Suprapubic skin (tissue), 4 donors: ENCODE data around the gene CNTROB. TPM values are rescaled to one million over a fixed set of nuclear protein-coding genes. Genes with fewer than 3 reads are reported as not detected.

ENCODE experiments used
- DNase-seq, 2 donors: peaks; one replicate each; pipeline ENCODE4 v3.0.0-alpha.2; 2019; ENCODE audit warnings: low spot score in 2 of 2
- H3K27ac ChIP-seq: fragments of 200-600 bp; sonication (generic); one replicate; pipeline ENCODE4 v1.5.1; 2019
- H3K27me3 ChIP-seq: fragments of 200-600 bp; sonication (generic); one replicate; pipeline ENCODE4 v1.5.1; 2019
- H3K36me3 ChIP-seq: fragments of 200-600 bp; sonication (generic); one replicate; pipeline ENCODE4 v1.5.1; 2019
- H3K4me1 ChIP-seq: fragments of 200-600 bp; sonication (generic); one replicate; pipeline ENCODE4 v1.5.1; 2019
- H3K4me3 ChIP-seq: fragments of 200-600 bp; sonication (generic); one replicate; pipeline ENCODE4 v1.5.1; 2019; ENCODE audit warnings: mild to moderate bottlenecking
- H3K9me3 ChIP-seq: fragments of 200-600 bp; sonication (generic); one replicate; pipeline ENCODE4 v1.5.1; 2019
- EP300 ChIP-seq: sonication (generic); formaldehyde crosslinking; IDR thresholded peaks from one replicate; pipeline ENCODE4 v1.6.1; 2017; ENCODE audit warnings: antibody characterized with exemption
- POLR2A ChIP-seq, 2 donors: fragments of 450-650 bp; IDR thresholded peaks; one replicate each; pipeline ENCODE4 v1.6.1; 2017; ENCODE audit warnings: antibody characterized with exemption in 2 of 2, mild to moderate bottlenecking in 2 of 2, moderate library complexity in 2 of 2
- POLR2AphosphoS5 ChIP-seq, 3 donors: sonication (generic); formaldehyde crosslinking; IDR thresholded peaks; one replicate each; pipeline ENCODE4 v1.6.1; 2017; ENCODE audit warnings: antibody characterized with exemption in 3 of 3
- WGBS: methylation state at CpG from one replicate; pipeline ENCODE4 v1.1.5; 2018; 5-methylcytosine and 5-hydroxymethylcytosine counted together
- total RNA-seq, 4 donors: library from RNA; depleted of rRNA; stranded (reverse); fragments of >200 nt; gene quantifications; one replicate each; pipeline ENCODE4 v1.1.0, GENCODE V29; 2016
- TF ChIP-seq, protein P1 (sequence below), 2 donors: fragments of 200-600 bp in 1 of 2; fragments of 450-650 bp in 1 of 2; sonication (generic) in 1 of 2; IDR thresholded peaks; one replicate each; pipeline ENCODE4 v1.5.1; 2016 to 2019; ENCODE audit warnings: antibody characterized with exemption in 2 of 2, mild to moderate bottlenecking in 1 of 2, moderate library complexity in 1 of 2

The CNTROB gene
- total RNA-seq, 4 donors from 2014 or later, result 23.7 to 57.0 (median 30.8) TPM

DNA sequence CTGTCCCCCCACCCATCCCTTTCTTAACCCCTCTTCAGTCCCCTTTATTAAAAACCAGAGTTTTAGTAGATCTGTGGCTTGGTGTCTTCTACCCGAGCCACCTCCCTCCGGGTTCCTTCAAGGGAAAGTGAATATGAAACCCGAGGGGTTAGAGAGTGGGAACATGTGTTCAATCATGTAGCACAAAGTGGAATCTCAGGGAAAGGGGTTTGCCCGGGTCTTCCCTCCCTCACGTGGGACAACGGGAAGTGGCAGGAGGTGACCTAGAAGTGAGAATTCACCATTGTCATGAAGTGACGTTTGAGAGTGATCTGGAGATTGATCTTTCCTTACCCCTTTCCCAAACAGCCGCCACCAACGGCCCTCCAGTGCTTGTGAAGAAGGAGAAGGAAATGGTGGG is 20.9 kb upstream of the CNTROB start:
- Histone ChIP-seq H3K4me1 (peaks cover 26% of the 10 kb centered on the region), H3K4me3 (no peak overlapping the region), H3K27ac (no peak overlapping the region), H3K9me3 (no peaks in the 10 kb centered on the region), H3K36me3 (peaks cover 62% of the 10 kb centered on the region), H3K27me3 (no peaks in the 10 kb centered on the region)
- DNase-seq, result no peak
- WGBS, result 70% methylated on average over 9 of the region's 9 CpGs
- TF ChIP-seq POLR2AphosphoS5 (IDR thresholded peaks at IDR 0.05) (no peak), EP300 (no peak), POLR2A (IDR thresholded peaks at IDR 0.05) (no peak)

DNA sequence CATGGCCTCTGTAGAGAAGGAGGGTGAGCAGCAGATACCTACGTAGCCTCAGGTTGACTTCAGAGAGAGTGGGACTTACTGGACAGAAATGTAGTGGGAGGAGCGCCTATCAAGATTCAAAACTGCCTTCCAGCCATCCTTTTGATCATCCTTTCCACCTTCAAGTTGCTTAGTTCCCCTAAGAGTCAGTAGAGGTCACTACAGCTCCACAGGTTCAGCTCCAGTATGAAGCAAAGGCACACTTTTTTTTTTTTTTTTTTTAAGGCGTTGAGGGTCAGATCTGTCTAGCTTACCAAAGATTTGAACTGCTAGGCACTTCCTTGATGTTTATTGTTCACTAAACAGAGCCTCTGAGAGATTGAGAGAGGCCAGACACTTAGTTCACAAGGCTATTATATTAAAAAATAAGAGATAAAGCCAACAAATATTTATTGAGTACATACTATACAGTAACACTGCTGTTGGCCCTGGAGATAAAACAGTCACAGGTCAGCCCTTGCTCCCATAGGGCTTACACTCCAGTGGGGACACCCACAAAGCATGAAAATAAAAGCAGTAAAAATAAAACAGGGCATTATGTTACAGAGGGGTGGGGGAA is 19.0 kb upstream of the CNTROB start:
- Histone ChIP-seq H3K4me1 (peaks cover 37% of the 10 kb centered on the region), H3K4me3 (no peak overlapping the region), H3K36me3 (peaks cover 43% of the 10 kb centered on the region), H3K27me3 (no peaks in the 10 kb centered on the region), H3K9me3 (no peaks in the 10 kb centered on the region), H3K27ac (no peak overlapping the region)
- DNase-seq, result no peak
- 28% methylated on average over 3 of the region's 3 CpGs for WGBS
- TF ChIP-seq POLR2A (IDR thresholded peaks at IDR 0.05), result no peak
- no peak for TF ChIP-seq EP300
- TF ChIP-seq, protein P1, sequence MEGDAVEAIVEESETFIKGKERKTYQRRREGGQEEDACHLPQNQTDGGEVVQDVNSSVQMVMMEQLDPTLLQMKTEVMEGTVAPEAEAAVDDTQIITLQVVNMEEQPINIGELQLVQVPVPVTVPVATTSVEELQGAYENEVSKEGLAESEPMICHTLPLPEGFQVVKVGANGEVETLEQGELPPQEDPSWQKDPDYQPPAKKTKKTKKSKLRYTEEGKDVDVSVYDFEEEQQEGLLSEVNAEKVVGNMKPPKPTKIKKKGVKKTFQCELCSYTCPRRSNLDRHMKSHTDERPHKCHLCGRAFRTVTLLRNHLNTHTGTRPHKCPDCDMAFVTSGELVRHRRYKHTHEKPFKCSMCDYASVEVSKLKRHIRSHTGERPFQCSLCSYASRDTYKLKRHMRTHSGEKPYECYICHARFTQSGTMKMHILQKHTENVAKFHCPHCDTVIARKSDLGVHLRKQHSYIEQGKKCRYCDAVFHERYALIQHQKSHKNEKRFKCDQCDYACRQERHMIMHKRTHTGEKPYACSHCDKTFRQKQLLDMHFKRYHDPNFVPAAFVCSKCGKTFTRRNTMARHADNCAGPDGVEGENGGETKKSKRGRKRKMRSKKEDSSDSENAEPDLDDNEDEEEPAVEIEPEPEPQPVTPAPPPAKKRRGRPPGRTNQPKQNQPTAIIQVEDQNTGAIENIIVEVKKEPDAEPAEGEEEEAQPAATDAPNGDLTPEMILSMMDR (IDR thresholded peaks at IDR 0.05), result peak; percentile 64 to 68
- no peak for TF ChIP-seq POLR2AphosphoS5 (IDR thresholded peaks at IDR 0.05)

DNA sequence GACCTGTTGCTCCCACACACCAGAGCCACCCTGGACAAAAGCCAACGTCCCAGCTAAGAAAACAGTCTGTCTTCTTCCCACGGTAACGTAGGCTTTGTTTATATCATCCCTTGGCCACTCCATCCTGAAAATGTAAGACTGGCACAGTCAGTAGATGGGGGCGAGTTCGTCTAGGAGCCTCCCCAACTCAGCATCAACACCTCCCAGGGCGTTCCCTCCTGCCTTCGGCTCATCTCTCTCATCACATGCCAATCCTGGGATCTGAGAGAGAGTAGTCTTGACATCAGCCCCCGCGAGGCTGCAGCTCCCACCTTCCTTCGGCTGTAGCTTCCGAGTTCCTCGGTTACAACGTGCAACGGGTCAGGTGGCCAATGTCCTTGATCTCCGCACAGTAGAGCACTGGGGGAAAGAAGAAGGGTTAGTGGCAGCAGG is 16.8 kb upstream of the CNTROB start:
- Histone ChIP-seq H3K4me1 (peaks cover 37% of the 10 kb centered on the region), H3K27ac (peak overlapping the region; percentile 97), H3K9me3 (no peaks in the 10 kb centered on the region), H3K4me3 (peak overlapping the region; percentile 63), H3K27me3 (no peaks in the 10 kb centered on the region), H3K36me3 (peaks cover 21% of the 10 kb centered on the region)
- no peak for DNase-seq
- peak in 1 of 3 donors; percentile 13 for TF ChIP-seq POLR2AphosphoS5 (IDR thresholded peaks at IDR 0.05)
- TF ChIP-seq, protein P1 (IDR thresholded peaks at IDR 0.05), result no peak
- 0% methylated on average over 15 of the region's 15 CpGs for WGBS

DNA sequence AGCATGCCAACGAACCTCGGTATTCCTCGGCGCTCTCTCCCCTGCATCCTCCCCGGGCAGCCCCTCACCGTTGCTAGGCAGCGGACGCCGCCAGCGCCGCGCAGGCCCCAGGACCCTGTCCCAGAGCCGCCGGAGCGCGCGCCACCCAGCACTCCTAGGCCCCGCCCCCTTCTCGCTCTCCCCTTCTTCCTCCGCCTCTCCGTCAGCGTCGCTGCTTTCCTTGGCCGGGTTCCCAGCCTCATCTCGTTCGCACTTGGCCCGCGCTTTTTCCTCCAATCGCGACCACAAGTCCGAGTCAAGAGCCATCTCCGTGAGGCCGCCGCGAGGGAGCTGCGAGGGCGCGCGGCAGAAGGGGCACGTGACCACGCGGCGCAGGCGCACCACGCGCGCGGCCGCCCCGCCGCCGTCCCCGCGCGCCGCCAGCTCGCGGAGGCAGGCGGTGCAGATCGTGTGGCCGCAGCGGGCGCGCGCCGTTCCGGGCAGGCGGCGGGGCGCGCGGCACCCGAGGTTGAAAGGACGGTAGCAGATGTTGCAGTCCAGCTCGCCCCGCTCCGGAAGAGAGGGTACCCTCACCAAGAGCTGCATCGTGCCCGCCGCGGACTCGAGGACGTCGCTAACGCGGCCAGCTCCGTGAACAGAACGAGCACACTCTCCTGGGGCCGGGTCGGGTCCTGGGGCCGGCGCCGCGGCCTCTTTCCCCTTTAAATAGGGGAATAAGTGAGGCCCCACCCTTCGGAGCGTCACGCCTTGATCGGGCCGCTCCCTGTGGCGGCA is 16.2 kb upstream of the CNTROB start, which contains the start of gene RNF227:
RNF227 (minus strand) TSS at position 679 of the 774 bp plus-strand sequence; CDS start at position 585, 94 bp downstream.
- peak within 1 kb of the TSS; percentile 97 for H3K27ac ChIP-seq
- peak; percentile 94 to 96 for DNase-seq
- WGBS, result under 1% methylated on average over 27 of the region's 100 CpGs

DNA sequence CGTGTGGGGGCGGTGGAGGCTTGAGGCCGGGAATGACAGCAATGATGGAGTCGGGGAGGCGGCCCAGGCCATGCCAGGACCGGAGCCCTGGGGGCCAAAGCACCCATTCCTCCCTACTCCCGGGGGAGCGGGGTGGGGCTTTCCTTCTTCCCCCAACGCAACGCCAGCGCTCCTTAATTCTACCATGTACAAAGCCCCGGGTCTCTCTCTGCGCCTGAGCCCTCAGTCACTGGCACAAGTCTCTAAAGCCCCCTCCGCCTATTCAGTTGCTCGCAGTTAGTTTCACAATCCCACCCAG is 15.7 kb upstream of the CNTROB start:
- Histone ChIP-seq H3K27me3 (no peaks in the 10 kb centered on the region), H3K27ac (peak overlapping the region; percentile 97), H3K4me3 (peak overlapping the region; percentile 63), H3K4me1 (peaks cover 37% of the 10 kb centered on the region), H3K9me3 (no peaks in the 10 kb centered on the region), H3K36me3 (peaks cover 10% of the 10 kb centered on the region)
- TF ChIP-seq POLR2A (IDR thresholded peaks at IDR 0.05), result no peak
- no peak for TF ChIP-seq POLR2AphosphoS5 (IDR thresholded peaks at IDR 0.05)
- TF ChIP-seq, protein P1 (IDR thresholded peaks at IDR 0.05), result no peak
- no peak for TF ChIP-seq EP300
- no peak for DNase-seq
- 30% methylated on average over 10 of the region's 15 CpGs for WGBS

More for the DNA sequence above, 16.2 kb upstream of the CNTROB start, which contains the start of gene RNF227:
- H3K36me3 ChIP-seq, result peaks cover 15% of the 10 kb centered on the region
- no peaks in the 10 kb centered on the region for H3K27me3 ChIP-seq
- H3K4me3 ChIP-seq, result peak within 1 kb of the TSS; percentile 63
- no peaks in the 10 kb centered on the region for H3K9me3 ChIP-seq
- TF ChIP-seq POLR2AphosphoS5 (IDR thresholded peaks at IDR 0.05) (peak in 2 of 3 donors; percentile 42 to 77), EP300 (no peak), POLR2A (IDR thresholded peaks at IDR 0.05) (peak in 1 of 2 donors; percentile 49)
- TF ChIP-seq, protein P1 (IDR thresholded peaks at IDR 0.05), result peak in 1 of 2 donors; percentile 5
- peaks cover 37% of the 10 kb centered on the region for H3K4me1 ChIP-seq
